ENCODE results near the gene DIO2.

Gene DIO2

GRCh38 chr14:80167793-80168448, 43.4 kb downstream of the DIO2 start:
- no peak for DNase-seq

- DNase-seq, result no peak
Observed at GRCh38 chr14:80164991-80165721, 46.1 kb downstream of the DIO2 start.

GRCh38 chr14:80152763-80153162, 58.5 kb downstream of the DIO2 start:
- DNase-seq, result no peak

- no peak for DNase-seq
Observed at GRCh38 chr14:80152166-80152565, 59.1 kb downstream of the DIO2 start.

- DNase-seq, result no peak
Observed at GRCh38 chr14:80150301-80150700, 61.0 kb downstream of the DIO2 start.

All from CD4-positive, alpha-beta T cell treated with Interleukin-4 for 4 hours (primary cell).